Spleen (tissue), 7 donors: ENCODE results near the gene FLVCR2.

Source experiments
- CTCF ChIP-seq, 11 experiments: fragments of 200-600 bp in 7 of 11; fragments of 450-650 bp in 4 of 11; sonication (generic) in 4 of 11; IDR thresholded peaks in 8 of 11; conservative IDR thresholded peaks in 3 of 11; 1 replicate in 7 of 11; 2 replicates in 4 of 11; pipeline versions ENCODE4 v1.4.0 to v1.8.0; 2016 to 2021; ENCODE audit warnings: antibody characterized with exemption in 11 of 11, inconsistent platforms in 4 of 11, mild to moderate bottlenecking in 1 of 11
- POLR2AphosphoS5 ChIP-seq, 3 donors: sonication (generic); formaldehyde crosslinking; IDR thresholded peaks; one replicate each; pipeline ENCODE4 v1.5.1; 2017; ENCODE audit warnings: antibody characterized with exemption in 3 of 3
- donor health status: DM: no; HTN: no; CAD: no; lungs with moderate emphysema.
- donor health status: DM: no; HTN: no; CAD: no.
- donor health status: DM: no; HTN: no; CAD: no.

- no peak for TF ChIP-seq CTCF (IDR thresholded peaks at IDR 0.05 in 8 of 11, conservative IDR thresholded peaks at IDR 0.05 in 3 of 11)
- no peak for TF ChIP-seq POLR2AphosphoS5 (IDR thresholded peaks at IDR 0.05)
These were observed 11.7 kb upstream of the FLVCR2 start for GRCh38 chr14:75566752-75567151.
